GM12878 (cell line): ENCODE measurements around the gene CRYBA1. TPM values are rescaled to one million over a fixed set of nuclear protein-coding genes. Genes with fewer than 3 reads are reported as not detected.
A peak's percentile ranks its signal among the peaks of the same experiment; 100 is the strongest.

Experiments
- BACH1 ChIP-seq: fragments of 450-650 bp; IDR thresholded peaks from 2 replicates; pipeline ENCODE4 v1.6.1; 2017; ENCODE audit warnings: mild to moderate bottlenecking, borderline replicate concordance
- CREB1 ChIP-seq: IDR thresholded peaks from 2 replicates; pipeline ENCODE4 v1.6.1; 2012; ENCODE audit warnings: low read depth, mild to moderate bottlenecking, inconsistent platforms
- CREM ChIP-seq: IDR thresholded peaks from 2 replicates; pipeline ENCODE4 v1.6.1; 2014; ENCODE audit warnings: antibody characterized with exemption, low read depth
- EGR1 ChIP-seq, 2 experiments: IDR thresholded peaks; 1 replicate in 1 of 2; 2 replicates in 1 of 2; pipeline ENCODE4 v1.6.1; 2011 to 2012; ENCODE audit warnings: low read depth in 2 of 2, low read length in 2 of 2, borderline replicate concordance in 1 of 2, mild to moderate bottlenecking in 1 of 2, moderate library complexity in 1 of 2
- ETV6 ChIP-seq, 2 experiments: fragments of 450-650 bp in 1 of 2; IDR thresholded peaks in 1 of 2; conservative IDR thresholded peaks in 1 of 2; 2 replicates each; pipeline ENCODE4 v1.6.1; 2014; ENCODE audit warnings: antibody characterized with exemption in 1 of 2, borderline replicate concordance in 1 of 2, low read depth in 1 of 2, mild to moderate bottlenecking in 1 of 2, moderate library complexity in 1 of 2
- HCFC1 ChIP-seq: fragments of 150-350 bp; IDR thresholded peaks from 2 replicates; pipeline ENCODE4 v1.6.1; 2014; ENCODE audit warnings: low read length
- HDGF ChIP-seq: fragments of 450-650 bp; IDR thresholded peaks from 2 replicates; pipeline ENCODE4 v1.6.1; 2016; ENCODE audit warnings: antibody characterized with exemption
- IKZF2 ChIP-seq, 2 experiments: fragments of 450-650 bp; IDR thresholded peaks; 2 replicates each; pipeline ENCODE4 v1.6.1; 2017; ENCODE audit warnings: mild to moderate bottlenecking in 2 of 2, moderate library complexity in 2 of 2
- MYC ChIP-seq: IDR thresholded peaks from 2 replicates; pipeline ENCODE4 v1.6.1; 2011; ENCODE audit warnings: mild to moderate bottlenecking, low read length, moderate library complexity, inconsistent platforms; ENCODE audit not compliant: insufficient read depth, insufficient replicate concordance, insufficient read length, severe bottlenecking
- NRF1 ChIP-seq: conservative IDR thresholded peaks from 2 replicates; pipeline ENCODE4 v1.6.1; 2011; ENCODE audit warnings: mild to moderate bottlenecking, low read depth, low read length, improper control_type of control experiment
- PAX5 ChIP-seq: IDR thresholded peaks from 2 replicates; pipeline ENCODE4 v1.6.1; 2011; ENCODE audit warnings: low read depth, low read length, borderline replicate concordance
- PAX8 ChIP-seq: fragments of 450-650 bp; IDR thresholded peaks from 2 replicates; pipeline ENCODE4 v1.6.1; 2017; ENCODE audit warnings: mild to moderate bottlenecking, moderate library complexity
- POLR2AphosphoS2 ChIP-seq: IDR thresholded peaks from 2 replicates; pipeline ENCODE4 v1.6.1; 2011; ENCODE audit warnings: low read depth, mild to moderate bottlenecking, low read length, improper control_type of control experiment, moderate library complexity
- RUNX3 ChIP-seq: IDR thresholded peaks from 2 replicates; pipeline ENCODE4 v1.6.1; 2012; ENCODE audit warnings: low read length, inconsistent platforms
- SMAD1 ChIP-seq: fragments of 450-650 bp; IDR thresholded peaks from 2 replicates; pipeline ENCODE4 v1.6.1; 2018; ENCODE audit warnings: mild to moderate bottlenecking, low read depth; ENCODE audit not compliant: partially characterized antibody
- SMAD5 ChIP-seq: IDR thresholded peaks from 2 replicates; pipeline ENCODE4 v1.6.1; 2016; ENCODE audit warnings: antibody characterized with exemption, low read depth
- SMC3 ChIP-seq: IDR thresholded peaks from 2 replicates; pipeline ENCODE4 v1.6.1; 2011; ENCODE audit warnings: low read length, improper control_type of control experiment, borderline replicate concordance
- SREBF2 ChIP-seq: IDR thresholded peaks from 2 replicates; pipeline ENCODE4 v1.6.1; 2012; ENCODE audit warnings: mild to moderate bottlenecking, low read length
- YY1 ChIP-seq: IDR thresholded peaks from 2 replicates; pipeline ENCODE4 v1.6.1; 2011; ENCODE audit warnings: low read depth, mild to moderate bottlenecking, low read length
- ZBED1 ChIP-seq: IDR thresholded peaks from 2 replicates; pipeline ENCODE4 v1.6.1; 2016; ENCODE audit warnings: borderline replicate concordance
- ZNF274 ChIP-seq: IDR thresholded peaks from one replicate; pipeline ENCODE4 v1.8.0; 2011; ENCODE audit not compliant: insufficient read length, insufficient read depth
- polyA plus RNA-seq, 11 experiments: library from polyadenylated mRNA; depleted of rRNA in 4 of 11; unstranded in 6 of 11; stranded (reverse) in 5 of 11; fragments of >200 nt; fragmentation: Nextera tagmentation in 4 of 11; fragmentation: Illumina TruSeq in 1 of 11; extraction: Ambion mirVana in 4 of 11; extraction: Trizol in 1 of 11; gene quantifications; 1 replicate in 1 of 11; 2 replicates in 10 of 11; pipeline versions ENCODE4 v1.2.1 to v1.2.3, GENCODE V29; 2011 to 2016; ENCODE audit warnings: inconsistent platforms in 2 of 11, missing spikeins in 2 of 11, low read depth in 1 of 11
- total RNA-seq, 4 experiments: library from RNA; depleted of rRNA in 3 of 4; stranded (reverse); fragments of >200 nt in 3 of 4; fragmentation: Illumina TruSeq in 1 of 4; extraction: Trizol in 1 of 4; gene quantifications; 2 replicates each; pipeline versions ENCODE4 v1.2.1 to v1.2.3, GENCODE V29; 2013 to 2021
- TF ChIP-seq, protein P1 (sequence below): IDR thresholded peaks from 2 replicates; pipeline ENCODE4 v1.6.1; 2012; ENCODE audit warnings: low read depth, low read length, improper control_type of control experiment
- TF ChIP-seq, protein P2 (sequence below): fragments of 450-650 bp; IDR thresholded peaks from 2 replicates; pipeline ENCODE4 v1.6.1; 2016; ENCODE audit warnings: mild to moderate bottlenecking
- TF ChIP-seq, protein P3 (sequence below): fragments of 450-650 bp; IDR thresholded peaks from 2 replicates; pipeline ENCODE4 v1.6.1; 2018; ENCODE audit warnings: mild to moderate bottlenecking, low read depth, moderate library complexity; ENCODE audit not compliant: partially characterized antibody
- TF ChIP-seq, protein P4 (sequence below): fragments of 450-650 bp; IDR thresholded peaks from 2 replicates; pipeline ENCODE4 v1.6.1; 2014; ENCODE audit warnings: mild to moderate bottlenecking

Gene CRYBA1
- total and polyA plus RNA-seq, 10 of the 15 experiments (the other 5 are each of a cell fraction or from before 2014, with no cell fraction given): not detected

DNA sequence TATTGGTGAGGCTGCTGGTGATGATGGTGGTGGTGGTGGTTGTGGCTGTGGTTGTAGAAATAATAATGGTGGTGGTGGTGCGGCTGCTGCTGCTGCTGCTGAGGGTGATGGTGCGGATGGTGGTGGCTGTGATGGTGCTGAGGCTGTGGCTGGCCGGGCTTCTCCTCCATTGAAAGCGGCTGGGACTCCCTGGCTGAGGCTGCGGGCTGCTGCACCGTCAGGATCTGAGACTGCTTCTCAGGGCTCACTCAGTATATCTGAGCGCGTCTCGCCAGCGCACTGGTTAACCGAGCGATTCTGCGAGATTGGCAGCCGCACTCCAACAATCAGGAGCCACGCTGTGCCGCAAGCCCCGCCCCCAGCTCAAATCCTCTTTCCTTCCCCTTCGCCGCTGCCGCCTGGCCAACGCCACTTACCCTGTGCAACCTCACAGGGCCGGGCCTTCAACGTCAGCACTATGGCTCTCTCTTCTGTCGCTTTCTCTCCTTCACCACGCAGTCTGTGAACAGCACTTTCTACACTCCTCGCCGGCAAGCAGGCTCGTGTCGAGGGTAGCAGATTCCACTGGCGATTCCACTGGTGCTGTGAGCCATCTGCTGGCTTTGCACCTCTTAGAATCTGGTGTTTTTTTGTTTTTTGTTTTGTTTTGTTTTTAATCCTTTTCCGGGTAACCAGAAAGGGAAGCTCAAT is 47.4 kb downstream of the CRYBA1 start, which contains the start of gene NUFIP2 (continued):
- TF ChIP-seq HDGF (peak; percentile 99), POLR2AphosphoS2 (peak; percentile 99), YY1 (peak; percentile 87), HCFC1 (peak; percentile 73), CREB1 (peak; percentile 97), SREBF2 (no peak), SMAD1 (peak; percentile 72), PAX5 (peak; percentile 34; the same call in 1 of the 2 replicates), BACH1 (peak; percentile 79), ZBED1 (peak; percentile 62; the same call in 1 of the 2 replicates), ZNF274 (no peak), SMAD5 (peak; percentile 98), IKZF2 (IDR thresholded peaks at IDR 0.05) (peak; percentile 50 to 68; a peak in 3 of 4 replicates), ETV6 (conservative IDR thresholded peaks at IDR 0.05 in 1 of 2, IDR thresholded peaks at IDR 0.05 in 1 of 2; ENCODE audit: borderline replicate concordance in 1 of 2, low read depth in 1 of 2) (peak in 1 of 2 experiments; percentile 71; a peak in 1 of 4 replicates), RUNX3 (peak; percentile 43; the same call in 1 of the 2 replicates), SMC3 (peak; percentile 4; the same call in 1 of the 2 replicates), NRF1 (peak; percentile 12; the same call in 1 of the 2 replicates), PAX8 (peak; percentile 78; the same call in 1 of the 2 replicates), MYC (no peak), CREM (peak; percentile 96), EGR1 (IDR thresholded peaks at IDR 0.05; ENCODE audit: borderline replicate concordance in 1 of 2, low read depth in 2 of 2, low read length in 2 of 2) (peak in 1 of 2 experiments; percentile 25; a peak in 1 of 3 replicates)
- TF ChIP-seq, protein P1, sequence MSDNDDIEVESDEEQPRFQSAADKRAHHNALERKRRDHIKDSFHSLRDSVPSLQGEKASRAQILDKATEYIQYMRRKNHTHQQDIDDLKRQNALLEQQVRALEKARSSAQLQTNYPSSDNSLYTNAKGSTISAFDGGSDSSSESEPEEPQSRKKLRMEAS: peak; percentile 72
- TF ChIP-seq, protein P2, sequence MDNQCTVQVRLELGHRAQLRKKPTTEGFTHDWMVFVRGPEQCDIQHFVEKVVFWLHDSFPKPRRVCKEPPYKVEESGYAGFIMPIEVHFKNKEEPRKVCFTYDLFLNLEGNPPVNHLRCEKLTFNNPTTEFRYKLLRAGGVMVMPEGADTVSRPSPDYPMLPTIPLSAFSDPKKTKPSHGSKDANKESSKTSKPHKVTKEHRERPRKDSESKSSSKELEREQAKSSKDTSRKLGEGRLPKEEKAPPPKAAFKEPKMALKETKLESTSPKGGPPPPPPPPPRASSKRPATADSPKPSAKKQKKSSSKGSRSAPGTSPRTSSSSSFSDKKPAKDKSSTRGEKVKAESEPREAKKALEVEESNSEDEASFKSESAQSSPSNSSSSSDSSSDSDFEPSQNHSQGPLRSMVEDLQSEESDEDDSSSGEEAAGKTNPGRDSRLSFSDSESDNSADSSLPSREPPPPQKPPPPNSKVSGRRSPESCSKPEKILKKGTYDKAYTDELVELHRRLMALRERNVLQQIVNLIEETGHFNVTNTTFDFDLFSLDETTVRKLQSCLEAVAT: peak; percentile 91
- TF ChIP-seq, protein P3, sequence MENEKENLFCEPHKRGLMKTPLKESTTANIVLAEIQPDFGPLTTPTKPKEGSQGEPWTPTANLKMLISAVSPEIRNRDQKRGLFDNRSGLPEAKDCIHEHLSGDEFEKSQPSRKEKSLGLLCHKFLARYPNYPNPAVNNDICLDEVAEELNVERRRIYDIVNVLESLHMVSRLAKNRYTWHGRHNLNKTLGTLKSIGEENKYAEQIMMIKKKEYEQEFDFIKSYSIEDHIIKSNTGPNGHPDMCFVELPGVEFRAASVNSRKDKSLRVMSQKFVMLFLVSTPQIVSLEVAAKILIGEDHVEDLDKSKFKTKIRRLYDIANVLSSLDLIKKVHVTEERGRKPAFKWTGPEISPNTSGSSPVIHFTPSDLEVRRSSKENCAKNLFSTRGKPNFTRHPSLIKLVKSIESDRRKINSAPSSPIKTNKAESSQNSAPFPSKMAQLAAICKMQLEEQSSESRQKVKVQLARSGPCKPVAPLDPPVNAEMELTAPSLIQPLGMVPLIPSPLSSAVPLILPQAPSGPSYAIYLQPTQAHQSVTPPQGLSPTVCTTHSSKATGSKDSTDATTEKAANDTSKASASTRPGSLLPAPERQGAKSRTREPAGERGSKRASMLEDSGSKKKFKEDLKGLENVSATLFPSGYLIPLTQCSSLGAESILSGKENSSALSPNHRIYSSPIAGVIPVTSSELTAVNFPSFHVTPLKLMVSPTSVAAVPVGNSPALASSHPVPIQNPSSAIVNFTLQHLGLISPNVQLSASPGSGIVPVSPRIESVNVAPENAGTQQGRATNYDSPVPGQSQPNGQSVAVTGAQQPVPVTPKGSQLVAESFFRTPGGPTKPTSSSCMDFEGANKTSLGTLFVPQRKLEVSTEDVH: peak; percentile 73
- TF ChIP-seq, protein P4, sequence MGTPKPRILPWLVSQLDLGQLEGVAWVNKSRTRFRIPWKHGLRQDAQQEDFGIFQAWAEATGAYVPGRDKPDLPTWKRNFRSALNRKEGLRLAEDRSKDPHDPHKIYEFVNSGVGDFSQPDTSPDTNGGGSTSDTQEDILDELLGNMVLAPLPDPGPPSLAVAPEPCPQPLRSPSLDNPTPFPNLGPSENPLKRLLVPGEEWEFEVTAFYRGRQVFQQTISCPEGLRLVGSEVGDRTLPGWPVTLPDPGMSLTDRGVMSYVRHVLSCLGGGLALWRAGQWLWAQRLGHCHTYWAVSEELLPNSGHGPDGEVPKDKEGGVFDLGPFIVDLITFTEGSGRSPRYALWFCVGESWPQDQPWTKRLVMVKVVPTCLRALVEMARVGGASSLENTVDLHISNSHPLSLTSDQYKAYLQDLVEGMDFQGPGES: 0 out of 2 replicates have a peak, but pooled peaks have one; percentile 50
